Neuron (in vitro differentiated cells): ENCODE data around the gene ZCCHC14.
A peak's percentile ranks its signal among the peaks of the same experiment; 100 is the strongest.
"Not testable (repeated sequence)": the region's sequence is repeated elsewhere in the genome, so short reads cannot be mapped to it uniquely, and the experiment has no call there.

ENCODE experiments used
- H2AFZ ChIP-seq: one replicate; pipeline ENCODE4 v1.6.1; 2013; ENCODE audit warnings: low read depth, mild to moderate bottlenecking, inconsistent platforms, low read length, moderate library complexity
- H3K27me3 ChIP-seq: one replicate; pipeline ENCODE4 v1.6.1; 2013; ENCODE audit warnings: low read length; ENCODE audit not compliant: insufficient read depth
- H3K36me3 ChIP-seq: one replicate; pipeline ENCODE4 v1.6.1; 2013; ENCODE audit warnings: low read length; ENCODE audit not compliant: insufficient read depth
- H3K4me1 ChIP-seq: one replicate; pipeline ENCODE4 v1.6.1; 2013; ENCODE audit warnings: low read length; ENCODE audit not compliant: insufficient read depth
- H3K4me3 ChIP-seq: 2 replicates; pipeline ENCODE4 v1.5.1; 2013; ENCODE audit warnings: mild to moderate bottlenecking, low read length, moderate library complexity
- H3K9me3 ChIP-seq: one replicate; pipeline ENCODE4 v1.6.1; 2013; ENCODE audit warnings: low read length

The ZCCHC14 gene

DNA sequence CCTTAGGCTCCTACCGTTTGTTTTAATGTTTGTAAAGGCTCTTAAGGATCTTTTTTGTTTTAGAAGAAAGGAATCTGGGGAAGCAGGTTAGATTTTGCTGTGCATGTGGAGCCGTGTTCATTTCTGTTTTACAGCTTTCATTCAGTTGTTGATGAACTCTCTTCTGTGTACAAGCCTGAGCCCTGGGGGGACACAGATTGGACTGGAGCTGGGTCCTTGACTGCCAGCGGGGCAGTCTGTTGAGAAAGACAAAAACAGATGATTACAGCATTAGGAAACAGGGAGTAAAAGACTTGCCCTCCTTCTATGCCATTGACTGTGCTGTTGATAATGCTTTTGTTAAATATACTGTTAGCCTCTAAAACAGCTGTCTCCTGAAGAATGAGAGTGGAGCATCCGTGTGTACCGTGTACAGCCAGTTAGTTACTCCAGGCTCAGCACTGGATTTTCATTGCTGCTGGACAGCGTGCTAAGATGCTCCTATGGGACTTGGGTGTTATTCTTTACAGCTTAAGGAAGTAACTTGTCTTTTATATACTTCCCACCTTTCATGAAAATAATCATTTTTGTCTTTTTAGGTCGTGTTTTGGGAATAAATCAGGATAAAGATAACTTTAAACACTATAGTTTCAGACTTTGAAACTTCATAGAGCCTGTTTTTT lies 97.5 kb downstream of the ZCCHC14 start:
- Histone ChIP-seq H3K9me3 (no peaks in the 10 kb centered on the region), H3K36me3 (peaks cover 12% of the 10 kb centered on the region), H2AFZ (no peak overlapping the region), H3K4me1 (peaks cover 24% of the 10 kb centered on the region), H3K4me3 (no peak overlapping the region), H3K27me3 (no peaks in the 10 kb centered on the region)

DNA sequence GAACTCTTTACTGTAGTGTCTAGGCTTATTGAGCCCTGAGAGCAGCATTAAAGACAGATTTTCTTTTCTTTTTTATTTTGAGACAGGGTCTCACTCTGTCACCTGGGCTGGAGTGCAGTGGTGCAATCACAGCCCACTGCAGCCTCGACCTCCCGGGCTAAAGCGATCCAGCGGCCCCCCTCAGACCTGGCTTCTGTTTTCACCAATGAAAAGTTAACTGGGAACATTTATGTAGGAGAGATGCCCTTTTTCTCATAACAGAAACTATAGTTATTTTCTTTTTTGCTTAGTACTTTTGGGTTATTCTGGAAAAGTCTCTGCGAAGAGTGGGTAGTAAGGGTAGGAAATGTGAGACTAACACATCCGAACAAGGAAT lies 99.2 kb downstream of the ZCCHC14 start:
- peaks cover 24% of the 10 kb centered on the region for H3K4me1 ChIP-seq
- H3K9me3 ChIP-seq, result no peaks in the 10 kb centered on the region
- no peak overlapping the region for H2AFZ ChIP-seq
- peaks cover 4% of the 10 kb centered on the region for H3K36me3 ChIP-seq
- H3K4me3 ChIP-seq, result peak overlapping the region; percentile 66
- no peaks in the 10 kb centered on the region for H3K27me3 ChIP-seq

DNA sequence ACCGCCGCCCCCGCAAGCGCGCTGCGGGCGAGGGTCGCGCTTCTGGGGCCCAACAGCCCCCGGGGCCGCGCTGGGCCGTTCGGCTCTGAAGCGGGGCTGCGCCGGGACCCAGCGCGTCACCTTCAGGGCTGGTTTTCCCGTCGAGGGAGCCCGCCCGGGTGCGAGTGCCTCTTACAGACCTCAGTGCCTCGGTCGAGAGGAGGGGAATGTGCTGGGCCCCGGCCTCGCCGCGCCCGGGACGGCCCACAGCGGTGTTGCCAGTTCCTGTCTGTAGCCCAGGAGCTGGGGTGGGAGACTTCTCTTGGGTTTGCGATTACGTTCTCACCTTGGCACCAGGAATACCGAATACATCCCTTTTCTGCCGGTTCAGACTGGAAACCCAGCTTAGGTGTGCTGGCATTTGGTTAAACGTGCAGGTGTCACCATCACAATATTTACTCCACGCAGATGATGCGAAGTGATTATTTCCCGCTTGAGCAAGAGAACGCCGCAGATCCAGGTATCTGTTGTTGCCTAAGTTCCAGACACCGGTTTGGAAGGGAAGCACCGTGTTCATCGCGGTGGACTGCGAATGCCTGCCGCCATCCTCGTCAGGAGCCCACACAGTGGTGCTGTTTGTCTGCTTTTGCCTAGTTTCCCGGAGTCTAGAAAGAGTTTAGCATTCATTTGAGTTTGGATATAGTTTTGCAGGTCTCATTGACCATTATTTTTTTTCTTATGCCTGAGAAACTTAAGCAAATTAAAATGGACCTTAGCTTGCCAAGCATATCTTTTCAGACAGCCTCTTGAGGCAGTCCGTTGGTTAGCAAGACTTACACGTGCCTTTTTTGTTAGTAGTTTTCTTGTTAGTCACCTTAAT lies 99.8 kb downstream of the ZCCHC14 start:
- Histone ChIP-seq H3K9me3 (no peaks in the 10 kb centered on the region), H2AFZ (no peak overlapping the region), H3K36me3 (no peaks in the 10 kb centered on the region), H3K4me1 (peaks cover 25% of the 10 kb centered on the region), H3K4me3 (peak overlapping the region; percentile 66), H3K27me3 (no peaks in the 10 kb centered on the region)

DNA sequence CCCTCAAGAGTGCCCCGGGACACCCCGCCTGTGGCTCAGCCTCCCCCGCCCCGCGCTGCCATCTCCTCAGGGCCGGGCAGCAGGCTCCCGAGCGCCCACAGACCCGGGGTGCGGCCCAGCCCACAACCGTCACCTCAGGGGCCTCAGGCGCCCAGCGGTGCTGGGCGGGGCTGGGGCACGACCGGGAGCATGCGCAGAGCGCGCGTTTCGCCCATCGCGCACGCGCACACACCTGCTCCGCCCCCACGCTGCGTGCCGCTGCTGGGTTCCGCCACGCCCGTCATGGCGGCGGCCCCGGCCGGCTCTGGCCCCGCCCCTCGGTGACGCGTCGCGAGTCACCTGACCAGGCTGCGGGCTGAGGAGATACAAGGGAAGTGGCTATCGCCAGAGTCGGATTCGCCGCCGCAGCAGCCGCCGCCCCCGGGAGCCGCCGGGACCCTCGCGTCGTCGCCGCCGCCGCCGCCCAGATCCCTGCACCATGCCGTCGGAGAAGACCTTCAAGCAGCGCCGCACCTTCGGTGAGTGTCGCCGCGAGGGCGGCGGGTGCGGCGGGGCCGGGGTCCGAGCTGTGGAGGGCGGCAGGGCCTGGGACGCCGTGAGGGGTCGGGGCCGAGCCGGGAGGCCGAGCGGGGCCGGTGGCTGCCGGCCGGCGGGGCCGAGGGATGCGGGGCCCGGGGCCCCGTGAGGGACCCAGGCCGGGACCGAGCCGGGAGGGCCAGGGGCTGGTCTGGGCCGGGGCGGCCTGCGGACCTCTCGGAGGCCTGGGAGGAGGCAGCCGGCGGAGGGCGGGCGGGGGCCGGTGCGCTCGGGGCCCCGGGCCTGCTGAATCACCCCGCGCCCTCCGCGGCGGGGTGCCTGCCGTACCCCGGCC lies 100.6 kb downstream of the ZCCHC14 start, which contains the start of gene MAP1LC3B:
MAP1LC3B (plus strand) TSS at position 387 of the 871 bp plus-strand sequence; CDS start at position 479, 92 bp downstream.
- Histone ChIP-seq H3K4me3 (peak within 1 kb of the TSS; percentile 66), H2AFZ (peak within 1 kb of the TSS; percentile 68), H3K9me3 (no peaks in the 10 kb centered on the region), H3K4me1 (peaks cover 30% of the 10 kb centered on the region), H3K36me3 (no peaks in the 10 kb centered on the region), H3K27me3 (no peaks in the 10 kb centered on the region)

DNA sequence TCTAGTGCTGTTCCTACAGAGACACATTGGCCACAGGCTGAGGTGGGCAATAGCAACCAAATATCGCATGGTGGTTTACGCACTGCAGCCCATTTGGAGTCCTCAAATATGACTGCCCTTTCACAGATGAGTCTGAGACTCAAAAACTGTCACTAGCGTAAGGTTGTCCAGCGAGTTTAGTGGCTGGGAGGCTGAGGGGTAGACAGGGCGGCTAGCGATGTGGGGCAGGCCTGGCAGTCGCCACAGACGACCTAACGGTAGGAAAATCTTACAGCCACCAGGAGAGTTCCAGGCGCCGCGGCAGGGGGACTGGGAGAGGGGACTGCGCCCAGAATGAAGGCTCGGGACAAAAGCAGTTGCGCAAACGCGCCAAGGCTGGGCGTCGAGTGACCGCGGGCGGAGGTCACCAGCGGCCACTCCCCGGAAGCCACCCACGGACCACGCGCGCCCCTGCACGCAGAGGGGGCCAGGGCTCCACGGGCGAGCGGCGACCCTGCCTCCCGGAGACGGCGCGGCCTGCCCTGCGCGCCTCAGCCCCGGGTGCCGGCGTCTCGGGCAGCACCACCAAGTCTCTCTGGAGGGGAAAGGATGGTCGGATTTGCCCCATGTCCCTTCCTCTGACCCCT lies 101.4 kb downstream of the ZCCHC14 start:
- H3K4me3 ChIP-seq, result peak overlapping the region; percentile 66
- H3K9me3 ChIP-seq, result no peaks in the 10 kb centered on the region
- peaks cover 30% of the 10 kb centered on the region for H3K4me1 ChIP-seq
- H2AFZ ChIP-seq, result peak overlapping the region; percentile 68
- H3K27me3 ChIP-seq, result no peaks in the 10 kb centered on the region
- H3K36me3 ChIP-seq, result no peaks in the 10 kb centered on the region

DNA sequence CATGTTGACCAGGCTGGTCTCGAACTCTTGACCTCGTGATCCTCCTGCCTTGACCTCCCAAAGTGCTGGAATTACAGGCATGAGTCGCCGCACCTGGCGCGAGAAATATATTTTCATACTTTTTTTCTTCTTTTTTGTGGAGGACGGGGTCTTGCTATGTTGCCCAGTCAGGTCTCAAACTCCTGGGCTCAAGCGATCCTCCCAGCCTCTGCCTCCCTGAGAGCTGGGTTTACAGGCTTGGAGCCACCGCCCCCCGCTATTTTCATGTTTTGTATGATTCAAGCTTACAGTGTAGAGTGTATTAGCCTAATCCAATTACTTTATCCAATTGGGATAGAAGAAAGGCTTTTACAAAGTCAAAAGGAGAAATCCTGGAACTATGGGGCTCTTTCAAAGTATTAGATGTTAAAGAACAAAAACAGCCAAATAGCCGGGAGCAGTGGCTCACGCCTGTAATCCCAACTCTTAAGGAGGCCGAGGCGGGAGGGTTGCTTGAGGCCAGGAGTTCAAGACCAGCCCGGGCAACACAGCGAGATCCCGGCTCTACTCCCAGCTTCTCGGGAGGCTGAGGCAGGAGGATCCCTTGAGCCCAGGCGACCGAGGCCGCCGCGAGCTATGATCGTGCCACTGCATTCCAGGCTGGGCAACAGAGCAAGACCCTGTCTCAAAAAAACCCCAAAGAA lies 102.0 kb downstream of the ZCCHC14 start:
- Histone ChIP-seq H3K4me3 (peak overlapping the region; percentile 66), H3K27me3 (no peaks in the 10 kb centered on the region), H3K4me1 (peaks cover 30% of the 10 kb centered on the region), H2AFZ (no peak overlapping the region), H3K9me3 (no peaks in the 10 kb centered on the region), H3K36me3 (no peaks in the 10 kb centered on the region)

DNA sequence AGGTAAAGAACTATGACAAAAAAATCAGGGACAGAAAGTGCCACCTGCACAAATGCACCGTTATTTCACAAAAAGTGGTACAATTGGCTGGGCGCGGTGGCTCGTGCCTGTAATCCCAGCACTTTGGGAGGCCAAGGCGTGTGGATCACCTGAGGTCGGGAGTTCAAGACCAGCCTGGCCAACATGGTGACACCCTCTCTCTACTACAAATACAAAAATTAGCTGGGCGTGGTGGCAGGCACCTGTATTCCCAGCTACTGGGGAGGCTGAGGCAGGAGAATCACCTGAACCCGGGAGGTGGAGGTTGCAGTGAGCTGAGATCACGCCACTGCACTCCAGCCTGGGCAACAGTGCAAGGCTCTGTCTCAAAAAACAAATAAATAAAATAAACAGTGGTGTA lies 102.9 kb downstream of the ZCCHC14 start:
- peaks cover 26% of the 10 kb centered on the region for H3K4me1 ChIP-seq
- H3K36me3 ChIP-seq, H3K4me3 ChIP-seq, H3K9me3 ChIP-seq, H3K27me3 ChIP-seq, H2AFZ ChIP-seq: not testable (repeated sequence)

DNA sequence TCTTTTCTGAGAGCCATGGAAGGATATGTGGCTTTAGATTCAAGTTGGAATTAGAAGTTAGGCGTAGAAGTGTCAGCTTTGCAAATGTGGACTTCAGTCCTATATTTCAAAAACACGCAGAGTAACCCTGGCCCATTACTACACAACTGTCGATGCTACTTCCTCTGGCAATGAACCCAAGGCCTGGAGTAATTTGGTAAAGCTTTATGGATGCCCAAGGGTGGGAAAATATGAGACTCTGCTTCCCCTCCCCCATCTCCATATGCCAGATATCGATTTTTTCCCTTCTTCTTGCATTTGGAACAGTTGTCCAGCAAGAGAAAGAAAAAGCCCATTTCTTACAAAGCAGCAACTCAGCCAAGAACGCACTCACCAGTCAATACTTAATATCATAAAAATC lies 103.6 kb downstream of the ZCCHC14 start:
- Histone ChIP-seq H3K36me3 (no peaks in the 10 kb centered on the region), H3K4me1 (peaks cover 23% of the 10 kb centered on the region), H3K4me3 (no peak overlapping the region), H3K9me3 (no peaks in the 10 kb centered on the region), H2AFZ (no peak overlapping the region), H3K27me3 (no peaks in the 10 kb centered on the region)

DNA sequence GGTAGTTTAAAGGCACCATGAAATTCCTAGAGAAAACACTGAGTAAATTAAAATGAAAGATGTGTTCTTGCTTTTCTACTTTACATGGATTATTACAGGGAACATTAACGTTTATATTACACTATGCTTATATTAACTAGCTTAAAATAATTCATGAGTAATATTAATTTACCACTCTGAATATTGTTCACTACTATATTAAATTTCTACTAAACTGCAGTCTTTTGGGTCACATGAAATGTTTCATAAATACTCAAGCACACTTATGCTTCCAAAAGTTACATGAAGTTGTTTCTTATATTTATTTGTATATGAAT lies 104.0 kb downstream of the ZCCHC14 start:
- peak overlapping the region; percentile 51 for H3K4me3 ChIP-seq
- H2AFZ ChIP-seq, result peak overlapping the region; percentile 64
- peaks cover 19% of the 10 kb centered on the region for H3K4me1 ChIP-seq
- no peaks in the 10 kb centered on the region for H3K9me3 ChIP-seq
- H3K27me3 ChIP-seq, result no peaks in the 10 kb centered on the region
- H3K36me3 ChIP-seq, result no peaks in the 10 kb centered on the region

DNA sequence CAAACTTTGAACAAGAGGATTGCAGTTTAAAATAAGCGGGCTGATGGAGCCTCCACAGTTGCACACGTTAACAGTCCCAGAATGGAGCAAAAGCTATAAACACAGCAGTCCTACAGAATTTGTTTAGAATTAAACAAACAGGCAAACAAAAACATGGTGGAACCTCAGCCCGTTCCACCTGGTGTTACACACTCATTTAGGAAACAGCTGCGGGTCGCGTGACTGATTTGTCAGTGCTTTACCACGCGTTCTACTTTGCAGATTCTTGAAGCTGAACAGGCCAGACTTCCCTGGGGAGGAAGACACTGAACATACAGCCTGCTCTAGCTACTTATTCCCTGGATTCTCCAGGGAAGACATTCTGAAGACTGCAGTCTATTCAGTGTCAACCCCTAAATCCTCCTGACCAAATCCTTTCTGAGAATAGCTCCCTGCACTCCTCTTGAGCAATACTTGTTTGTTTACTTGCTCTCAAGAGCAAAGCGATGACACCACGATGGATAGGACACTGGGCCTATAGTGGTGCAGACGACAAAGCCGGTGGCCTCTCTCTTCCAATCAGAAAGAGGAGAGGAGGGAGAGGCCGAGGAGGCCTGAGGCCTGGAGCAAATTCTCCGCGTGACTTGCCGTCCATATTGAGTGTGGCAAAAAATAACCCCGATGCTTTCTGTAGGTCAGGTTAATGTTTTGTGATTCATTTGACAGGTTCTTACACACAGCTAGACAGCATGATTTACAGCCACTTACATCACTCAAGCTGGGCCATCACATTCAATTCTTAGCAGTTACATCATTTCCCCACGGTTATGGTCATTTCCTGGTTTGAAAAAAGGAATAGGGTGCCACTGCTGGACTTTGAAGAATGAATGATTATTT lies 104.6 kb downstream of the ZCCHC14 start:
- H3K4me1 ChIP-seq, result peaks cover 14% of the 10 kb centered on the region
- H3K36me3 ChIP-seq, result no peaks in the 10 kb centered on the region
- H3K9me3 ChIP-seq, result no peaks in the 10 kb centered on the region
- H3K27me3 ChIP-seq, result no peaks in the 10 kb centered on the region
- peak overlapping the region; percentile 64 for H2AFZ ChIP-seq
- peak overlapping the region; percentile 51 for H3K4me3 ChIP-seq

DNA sequence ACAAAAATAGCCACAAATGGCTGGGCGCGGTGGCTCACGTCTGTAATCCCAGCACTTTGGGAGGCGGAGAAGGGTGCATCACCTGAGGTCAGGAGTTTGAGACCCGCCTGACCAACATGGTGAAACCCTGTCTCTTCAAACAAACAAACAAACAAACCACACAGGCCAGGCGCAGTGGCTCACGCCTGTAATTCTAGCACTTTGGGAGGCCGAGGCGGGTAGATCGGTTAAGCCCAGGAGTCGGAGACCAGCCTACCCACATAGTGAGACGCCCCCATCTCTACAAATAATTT lies 108.0 kb downstream of the ZCCHC14 start:
- not testable (repeated sequence) for H3K27me3 ChIP-seq

More for the DNA sequence above, 108.0 kb downstream of the ZCCHC14 start:
- Histone ChIP-seq H3K4me3 (peak overlapping the region; percentile 62), H2AFZ (peak overlapping the region; percentile 63), H3K4me1 (peaks cover 15% of the 10 kb centered on the region)
- H3K9me3 ChIP-seq, H3K36me3 ChIP-seq: not testable (repeated sequence)
